GM21737 (cell line): ENCODE data around the gene WNT5B.

ENCODE experiments used
- ATAC-seq: cut with Tn5 transposase; IDR thresholded peaks from one replicate; pipeline ENCODE4 v1.9.1; 2021; ENCODE audit warnings: mild to moderate bottlenecking, moderate library complexity; ENCODE audit not compliant: unreplicated experiment

The WNT5B gene

DNA sequence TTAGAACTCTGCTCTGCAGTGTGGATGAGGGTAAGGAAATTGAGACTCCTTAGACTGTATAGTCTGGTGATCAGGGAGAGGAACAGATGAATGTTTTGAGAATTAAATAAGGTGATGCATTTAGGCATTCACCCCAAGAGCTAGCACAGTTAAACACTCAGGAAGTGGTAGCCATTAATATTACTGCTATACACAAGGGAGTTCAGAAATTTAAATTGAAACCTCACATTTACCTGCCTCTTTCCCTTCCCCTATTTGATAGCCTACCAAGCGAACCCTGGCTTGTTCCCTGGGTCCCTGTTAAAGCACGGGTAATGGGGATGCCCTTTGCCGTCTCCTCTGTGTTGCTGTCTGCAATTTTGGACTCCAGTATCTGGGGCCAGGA is 18.2 kb downstream of the WNT5B start:
- no peak for ATAC-seq

DNA sequence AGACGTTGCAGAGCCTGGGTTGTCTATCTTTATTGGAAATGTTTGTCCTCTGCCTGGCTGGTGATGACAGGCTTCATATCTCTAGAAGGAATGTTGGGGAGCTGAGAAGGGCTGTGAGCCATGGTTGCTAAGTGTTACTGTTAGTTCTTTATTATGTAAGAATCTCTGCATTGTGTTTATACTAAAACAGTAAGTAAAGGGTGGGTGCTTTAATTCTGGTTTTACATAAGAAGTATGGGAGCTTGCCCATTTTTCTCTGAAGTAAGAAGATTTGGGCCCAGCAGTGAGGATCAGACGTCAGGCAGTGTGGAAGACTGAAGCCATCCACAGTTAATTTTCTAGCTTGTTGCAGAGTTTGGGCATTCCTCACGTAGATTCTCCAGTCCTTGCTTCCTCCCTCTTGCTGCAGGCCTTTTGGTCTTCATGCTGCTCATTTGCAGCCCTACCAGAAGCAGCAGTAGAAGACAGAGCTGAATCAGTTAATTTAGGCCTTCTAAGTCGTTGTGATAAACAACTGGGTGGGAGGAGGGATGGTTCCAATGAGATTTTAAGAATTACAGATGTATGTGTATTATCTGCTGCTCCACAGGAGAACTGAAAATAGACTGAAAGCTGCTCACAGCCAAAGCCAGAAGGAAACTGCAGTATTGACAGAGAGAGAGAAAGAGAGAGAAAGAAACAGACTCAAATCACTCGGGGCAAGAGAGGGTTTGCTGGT is 21.4 kb downstream of the WNT5B start:
- no peak for ATAC-seq

DNA sequence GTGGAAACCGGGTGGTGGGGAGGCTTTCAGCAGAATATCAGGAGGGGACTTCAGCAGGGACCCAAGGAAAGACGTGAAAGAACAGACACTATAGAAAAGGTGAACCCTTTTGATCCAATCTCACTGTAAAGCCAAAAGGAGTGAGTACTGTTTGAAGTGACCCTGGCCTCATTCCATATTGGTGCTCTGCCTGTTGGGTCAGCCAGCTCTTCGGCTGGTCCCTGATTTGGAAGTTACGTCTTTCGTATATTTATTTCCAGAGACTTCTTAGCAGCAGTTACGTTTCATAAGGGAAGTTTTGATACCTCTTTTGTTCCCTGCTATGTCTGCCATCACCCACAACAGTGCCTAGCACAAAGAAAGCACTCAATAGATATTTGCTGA is 21.9 kb downstream of the WNT5B start:
- ATAC-seq: no peak

DNA sequence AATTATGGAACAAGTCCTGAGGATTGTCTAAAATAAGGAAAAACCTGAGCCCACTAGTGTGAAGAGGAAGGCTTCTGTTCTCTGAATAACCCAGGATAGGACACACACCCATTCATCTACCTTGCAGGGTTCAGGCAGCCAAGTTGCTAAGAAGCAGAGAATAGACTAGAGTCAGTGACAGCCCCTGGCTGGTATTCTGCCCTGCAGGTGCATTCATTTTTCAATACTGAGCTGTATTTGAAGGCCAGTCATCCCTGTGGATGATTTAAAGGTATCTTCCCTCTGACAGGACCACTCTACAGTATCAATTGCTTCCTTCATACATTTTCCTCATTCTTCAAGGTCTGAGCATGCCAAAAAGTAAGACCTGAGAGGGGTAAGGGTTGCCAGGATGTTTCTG is 22.9 kb downstream of the WNT5B start:
- ATAC-seq: no peak

DNA sequence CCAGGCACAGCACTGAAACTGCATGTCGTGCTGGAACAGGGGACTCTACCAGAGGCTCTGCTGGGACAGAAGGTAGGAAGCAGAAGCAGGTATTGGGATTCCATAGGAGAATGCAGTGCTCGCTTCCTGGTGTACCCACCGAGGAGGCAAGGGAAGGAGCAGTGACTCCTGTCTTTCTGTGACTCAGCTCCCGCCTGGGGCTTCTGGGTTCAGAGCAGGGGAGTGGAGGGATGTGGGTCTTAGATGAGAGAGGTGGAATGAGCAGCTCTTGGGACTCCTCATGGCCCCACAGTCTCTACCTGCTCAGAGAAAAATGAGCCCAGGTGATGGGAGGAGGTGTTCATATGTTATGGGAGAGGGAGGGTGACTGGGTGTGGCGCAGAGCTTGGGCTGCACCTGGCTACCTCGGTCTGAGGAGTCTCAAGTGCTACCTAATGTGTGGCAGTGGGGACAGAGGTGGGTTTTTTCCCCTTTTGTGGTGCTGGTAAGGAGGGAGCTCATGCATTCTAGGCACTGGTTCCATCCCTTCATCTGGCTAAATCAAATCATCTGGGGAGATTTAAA is 26.3 kb downstream of the WNT5B start:
- no peak for ATAC-seq

DNA sequence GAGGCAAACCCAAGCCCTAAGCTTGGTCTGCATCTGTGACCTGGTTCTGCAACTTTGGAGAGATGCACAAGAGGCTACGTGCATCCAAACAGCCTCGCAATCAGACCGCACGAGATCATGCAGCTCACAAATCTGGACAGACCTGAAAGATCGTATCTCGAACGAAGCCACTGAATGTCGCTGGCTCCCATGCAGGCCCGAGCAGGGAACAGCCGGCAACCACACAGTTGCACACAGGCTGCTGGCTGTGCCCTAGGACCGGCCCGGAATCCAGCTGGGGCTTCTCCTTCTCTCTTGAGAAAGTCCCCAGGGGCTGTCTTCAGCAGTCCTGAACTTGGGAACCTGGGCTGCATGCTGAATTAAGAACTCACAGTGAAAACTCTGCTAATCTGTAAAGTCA is 27.9 kb downstream of the WNT5B start:
- no peak for ATAC-seq

DNA sequence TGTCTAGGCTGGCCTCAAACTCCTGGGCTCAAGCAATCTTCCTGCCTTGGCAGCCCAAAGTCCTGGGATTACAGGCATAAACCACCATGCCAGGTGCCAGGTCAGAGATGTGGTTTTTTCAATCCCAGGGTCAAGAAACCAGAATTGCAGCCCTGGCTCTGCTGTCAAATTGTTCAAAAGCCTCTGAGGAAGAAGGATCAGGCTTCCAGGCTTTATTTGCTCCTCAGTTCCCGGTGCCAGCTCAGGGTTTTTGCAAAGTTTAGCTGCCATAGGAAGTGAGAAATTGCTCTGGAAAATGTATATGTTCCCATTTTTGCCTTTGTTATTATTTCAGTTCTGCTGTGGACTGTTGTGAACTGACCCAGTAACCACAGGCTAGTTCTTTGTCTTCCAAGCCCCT is 28.7 kb downstream of the WNT5B start:
- no peak for ATAC-seq

DNA sequence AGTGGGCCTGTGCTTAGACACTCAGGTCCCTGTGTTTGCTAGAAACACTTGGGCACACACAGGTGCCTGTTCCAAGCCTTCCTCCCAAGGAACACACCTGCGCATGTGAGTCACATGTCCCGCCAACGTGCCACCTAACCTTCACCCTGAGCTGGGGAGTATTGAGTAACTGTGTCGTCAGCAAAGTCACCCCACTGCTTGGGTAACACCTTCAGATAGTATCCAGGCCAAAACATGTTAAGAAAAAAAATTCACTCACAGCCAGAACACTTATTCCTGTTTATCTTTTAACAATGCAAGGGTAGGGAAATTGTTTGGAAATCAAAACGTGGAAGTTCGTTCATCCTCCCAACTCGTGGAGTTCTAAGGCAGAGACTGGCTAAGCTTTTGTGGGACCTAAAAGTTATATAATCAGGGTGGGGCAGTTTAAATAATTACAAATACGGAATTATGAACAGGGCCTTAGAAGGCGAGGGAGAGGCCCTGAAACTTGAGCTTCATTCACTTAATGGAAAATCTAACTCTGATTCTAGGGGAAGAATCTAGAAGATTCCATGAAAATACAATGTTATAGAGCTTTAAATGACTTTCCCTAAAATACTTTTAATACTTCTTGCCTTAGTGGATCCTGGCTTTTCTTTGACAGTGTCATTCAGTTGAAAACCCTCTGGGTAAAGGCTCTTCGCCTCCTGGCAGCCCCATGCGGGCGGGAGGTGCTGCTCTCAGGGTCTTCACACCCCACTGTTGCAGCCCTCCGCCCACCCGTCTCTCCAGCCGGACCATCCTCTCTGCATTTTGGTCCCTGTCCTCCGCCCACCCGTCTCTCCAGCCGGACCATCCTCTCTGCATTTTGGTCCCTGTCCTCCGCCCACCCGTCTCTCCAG is 31.5 kb downstream of the WNT5B start:
- ATAC-seq: no peak

DNA sequence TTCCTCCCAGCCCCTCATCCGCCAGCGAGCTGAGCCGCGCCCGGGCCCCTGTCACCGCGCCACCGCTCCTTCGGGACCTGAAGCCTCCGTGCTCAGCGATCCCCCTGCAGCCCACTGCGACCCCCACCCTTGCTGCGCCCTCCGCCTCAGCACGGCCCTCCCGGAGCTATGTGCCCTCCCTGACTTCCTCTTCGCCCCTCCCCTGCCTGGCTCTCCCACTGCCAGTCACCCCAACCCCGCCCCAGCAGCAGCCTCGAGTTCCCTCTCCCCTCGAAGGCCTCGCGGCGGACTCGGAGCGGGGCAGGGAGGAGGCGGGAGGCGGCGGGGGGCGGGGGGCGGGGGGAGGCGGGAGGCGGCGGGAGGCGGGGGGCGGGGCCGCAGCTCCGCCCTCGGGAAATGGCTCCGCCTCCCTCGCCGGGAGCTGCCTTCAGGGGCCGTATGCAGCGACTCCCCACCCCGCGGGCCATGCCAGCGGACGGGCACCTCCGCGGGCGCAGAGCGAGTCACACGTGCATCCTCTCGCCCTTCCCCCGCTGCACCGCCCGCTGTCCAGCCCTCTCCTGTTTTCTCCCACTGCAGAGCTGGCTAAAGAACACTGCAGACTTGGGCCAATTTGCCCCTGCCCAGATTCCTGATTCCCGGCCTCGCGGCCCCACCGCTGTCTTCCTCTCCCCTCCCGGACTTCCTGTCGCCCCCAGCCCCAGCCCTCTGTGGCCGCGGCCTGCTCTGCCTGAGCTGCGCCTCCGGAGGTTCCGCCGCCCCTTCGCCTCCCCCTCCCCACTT is 32.7 kb downstream of the WNT5B start:
- peak; percentile 58 for ATAC-seq

DNA sequence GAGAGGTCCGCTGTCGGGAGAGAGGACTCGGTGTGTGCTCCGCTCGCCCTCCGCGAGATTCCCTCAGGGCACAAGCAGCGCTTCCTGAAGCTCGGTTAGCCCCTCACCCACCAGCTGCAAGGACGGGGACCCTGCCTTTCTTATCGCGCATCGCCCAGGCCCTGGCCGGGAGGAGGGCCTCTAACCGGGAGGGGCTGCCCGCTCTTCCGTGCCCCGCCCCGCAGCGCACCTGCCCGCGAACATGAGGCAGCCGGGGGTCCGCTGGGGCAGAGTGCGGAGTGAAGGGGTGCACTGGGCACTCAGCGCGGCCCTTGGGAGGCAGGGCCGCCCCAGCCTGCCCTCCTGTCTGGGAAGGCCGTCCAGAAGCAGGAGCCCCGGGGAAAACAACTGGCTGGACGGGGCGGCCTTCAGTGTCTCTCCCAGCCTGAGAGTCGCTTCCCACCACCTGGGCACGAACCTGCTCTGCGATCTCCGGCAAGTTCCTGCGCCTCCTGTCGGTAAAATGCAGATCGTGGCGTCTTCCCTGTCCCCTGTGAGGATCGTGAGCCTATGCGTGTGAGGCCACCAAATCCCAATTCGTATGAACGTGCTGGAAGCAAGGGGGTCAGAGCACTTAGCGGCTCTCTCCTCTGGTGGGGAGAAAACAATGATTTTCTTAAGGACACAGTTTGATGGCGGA is 33.9 kb downstream of the WNT5B start:
- ATAC-seq: no peak

DNA sequence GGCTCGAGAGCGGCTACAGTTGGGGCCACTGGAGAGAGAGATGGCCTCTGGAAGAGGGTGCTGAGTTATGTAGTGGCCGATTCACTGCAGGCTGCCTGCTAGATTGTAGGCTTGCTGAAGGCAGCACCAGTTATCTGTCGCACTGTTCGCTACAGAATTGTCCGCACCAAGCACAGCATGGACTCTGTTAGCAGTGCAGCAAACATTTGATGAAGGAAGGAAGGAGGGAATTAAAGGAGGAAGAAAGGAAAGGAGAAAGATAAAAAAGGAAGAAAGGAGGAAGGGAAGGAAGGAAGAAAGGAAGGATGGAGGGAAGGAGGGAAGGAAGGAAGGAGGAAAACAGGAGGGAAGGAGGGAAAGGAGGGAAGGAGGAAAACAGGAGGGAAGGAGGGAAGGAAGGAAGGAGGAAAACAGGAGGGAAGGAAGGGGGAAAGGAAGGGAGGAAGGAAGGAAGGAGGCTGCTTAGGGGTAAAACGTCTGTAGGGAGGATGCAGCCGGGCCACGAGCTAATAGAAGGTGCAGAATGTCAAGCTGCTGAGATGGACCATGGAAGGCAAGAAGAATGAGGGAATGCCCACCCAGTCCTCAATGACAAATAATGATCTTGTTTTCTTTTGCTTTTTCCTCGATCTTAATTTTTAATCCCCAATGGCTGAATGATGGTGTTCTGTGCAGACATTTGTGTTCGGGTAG is 34.6 kb downstream of the WNT5B start:
- no peak for ATAC-seq

DNA sequence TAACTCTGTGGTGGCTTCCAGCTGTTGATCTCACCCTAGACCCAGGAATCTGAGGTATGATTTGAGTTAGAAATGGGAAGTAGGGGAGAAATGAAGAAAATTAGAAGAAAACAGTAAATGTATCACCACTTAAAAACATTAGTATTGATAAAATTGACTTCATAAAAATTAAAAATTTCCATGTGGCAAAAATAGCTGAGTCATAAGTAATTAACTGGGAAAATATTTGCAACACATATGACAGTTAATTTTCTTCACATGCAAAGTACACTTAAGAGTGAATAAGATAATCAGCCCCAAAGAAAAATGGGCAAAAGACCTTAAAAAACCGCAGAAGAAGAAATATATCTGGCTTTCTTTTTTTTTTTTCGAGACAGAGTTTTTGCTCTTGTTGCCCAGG is 36.3 kb downstream of the WNT5B start:
- ATAC-seq: no peak

DNA sequence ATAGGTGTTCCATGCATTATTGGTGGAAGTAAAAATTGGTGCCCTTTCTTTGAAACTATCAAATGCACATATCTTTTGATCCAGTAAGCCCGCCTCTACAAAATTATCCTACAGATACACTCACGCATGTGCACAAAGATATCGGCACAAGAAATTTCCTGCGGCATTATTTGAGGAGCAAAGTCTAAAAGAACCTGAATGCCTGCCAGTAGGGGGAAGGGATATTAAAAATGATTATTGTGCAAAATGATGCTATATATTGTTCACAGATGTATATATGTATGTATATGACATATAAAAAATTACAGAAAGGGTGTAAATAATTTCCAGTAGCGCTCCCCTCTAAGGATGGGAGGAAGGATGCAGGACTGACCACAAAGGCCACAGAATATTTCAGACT is 37.2 kb downstream of the WNT5B start:
- ATAC-seq: no peak

DNA sequence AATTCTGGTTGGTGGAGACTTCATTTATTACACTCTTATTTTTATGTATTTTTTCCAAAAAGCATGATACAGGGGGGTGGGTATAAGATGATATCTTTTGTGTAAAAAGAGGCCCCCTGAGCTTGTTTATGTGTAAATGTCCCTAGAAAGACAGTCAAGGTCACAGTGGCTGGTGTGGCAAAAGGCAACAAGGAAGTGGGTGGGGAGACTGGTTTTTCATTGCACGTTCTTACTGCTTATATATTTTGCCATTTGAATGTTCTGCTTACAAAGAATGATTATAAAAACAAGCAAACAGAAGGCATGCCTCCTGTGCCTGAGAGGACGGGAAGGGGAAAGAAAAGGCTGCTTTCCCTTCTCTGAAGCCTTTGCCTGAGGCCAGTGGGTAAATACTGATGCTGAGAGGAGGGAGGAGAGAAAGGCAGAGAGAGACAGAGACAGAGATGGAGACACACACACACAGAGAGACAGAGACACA is 37.7 kb downstream of the WNT5B start:
- no peak for ATAC-seq

DNA sequence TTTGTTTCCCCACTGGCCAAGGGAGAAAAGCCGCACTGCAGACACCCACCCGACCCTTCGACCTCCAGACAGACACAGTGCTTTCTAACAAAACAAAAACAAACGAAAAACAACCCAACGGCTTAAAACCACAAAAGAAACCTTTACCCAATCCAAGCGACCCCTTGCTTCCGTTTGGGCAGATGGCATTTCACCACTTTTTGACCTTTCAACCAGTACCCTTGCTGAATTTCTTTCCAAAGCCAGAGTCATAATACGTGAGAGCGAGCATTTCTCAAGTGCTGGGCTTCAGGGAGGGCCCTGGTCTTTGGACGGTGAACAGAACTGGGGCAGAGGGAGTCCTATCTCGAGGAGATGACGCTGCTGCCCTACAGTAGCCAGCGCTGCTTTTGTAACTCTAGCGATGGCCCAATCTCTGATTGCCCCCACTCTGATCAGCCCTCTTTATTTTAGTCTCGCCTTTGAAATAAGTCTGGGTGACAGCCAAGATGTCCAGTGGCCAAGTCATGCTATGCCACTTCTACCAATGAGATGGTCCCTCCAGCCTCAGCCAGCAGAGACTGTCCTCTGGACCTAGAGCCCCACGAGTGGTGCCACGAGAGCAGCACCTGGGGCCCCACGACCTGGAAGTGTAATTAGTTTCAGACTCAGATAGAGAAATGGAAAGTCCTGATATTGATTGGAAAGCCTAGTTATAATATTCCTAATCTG is 40.0 kb downstream of the WNT5B start:
- no peak for ATAC-seq

DNA sequence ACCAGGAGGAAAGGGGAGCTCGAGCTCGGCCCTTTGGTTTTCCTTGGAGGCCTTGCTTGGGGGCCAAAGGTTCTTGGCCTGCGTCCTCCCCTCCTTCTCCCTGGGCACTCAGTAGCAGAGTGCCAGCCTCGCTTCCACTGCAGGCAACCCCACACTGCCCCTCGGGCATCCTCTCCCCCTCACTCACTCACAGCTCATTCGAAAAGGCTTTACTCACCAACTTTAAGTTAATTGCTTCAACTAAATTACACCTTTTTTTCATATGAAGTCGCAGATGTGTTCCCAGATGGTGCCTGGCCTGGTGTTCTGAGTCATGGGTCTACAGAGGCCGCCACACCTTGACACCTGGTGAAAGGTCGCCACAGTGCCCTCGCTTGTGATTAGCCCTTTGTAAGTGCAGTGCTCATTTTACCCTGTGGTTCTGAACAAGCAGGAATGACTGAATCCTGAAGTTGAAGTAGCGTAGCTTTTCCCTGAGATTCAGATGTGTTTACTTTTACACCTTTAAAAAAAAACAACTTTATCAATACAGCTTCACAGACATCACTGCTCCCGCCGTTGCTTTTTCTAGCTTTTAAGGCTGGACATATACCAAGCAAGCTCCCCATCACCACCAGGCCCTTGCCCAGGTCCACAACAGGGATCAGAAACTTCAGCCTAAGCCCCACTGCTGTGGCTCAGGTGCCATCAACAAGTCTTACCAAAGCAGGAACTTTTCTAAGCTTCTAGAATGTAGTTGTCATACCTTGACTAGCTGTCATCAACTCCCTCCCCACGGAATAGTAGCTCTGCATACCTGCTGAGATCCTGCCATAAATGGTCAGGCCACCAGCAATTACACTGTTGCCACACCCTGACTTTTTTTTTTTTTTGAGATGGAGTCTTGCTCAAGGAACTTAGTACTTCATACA is 41.6 kb downstream of the WNT5B start:
- no peak for ATAC-seq

DNA sequence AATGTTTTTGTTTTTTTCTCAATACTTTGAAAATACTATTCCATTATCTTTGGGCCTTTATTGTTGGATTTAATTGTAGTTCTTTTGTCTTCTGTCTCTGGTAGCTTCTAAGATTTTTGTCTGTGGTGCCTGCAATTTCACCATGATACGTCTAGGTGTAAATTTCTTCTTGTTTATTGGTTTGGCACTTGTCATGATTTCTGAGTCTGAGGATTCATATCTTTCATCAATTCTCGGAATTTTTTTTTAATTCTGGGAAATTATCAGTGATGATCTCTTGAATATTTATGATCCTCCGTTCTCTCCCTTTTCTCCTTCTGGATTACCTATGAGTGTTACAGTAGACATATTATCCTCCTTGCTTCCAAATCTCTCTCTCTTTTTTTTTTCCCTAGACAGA is 47.0 kb downstream of the WNT5B start:
- no peak for ATAC-seq

DNA sequence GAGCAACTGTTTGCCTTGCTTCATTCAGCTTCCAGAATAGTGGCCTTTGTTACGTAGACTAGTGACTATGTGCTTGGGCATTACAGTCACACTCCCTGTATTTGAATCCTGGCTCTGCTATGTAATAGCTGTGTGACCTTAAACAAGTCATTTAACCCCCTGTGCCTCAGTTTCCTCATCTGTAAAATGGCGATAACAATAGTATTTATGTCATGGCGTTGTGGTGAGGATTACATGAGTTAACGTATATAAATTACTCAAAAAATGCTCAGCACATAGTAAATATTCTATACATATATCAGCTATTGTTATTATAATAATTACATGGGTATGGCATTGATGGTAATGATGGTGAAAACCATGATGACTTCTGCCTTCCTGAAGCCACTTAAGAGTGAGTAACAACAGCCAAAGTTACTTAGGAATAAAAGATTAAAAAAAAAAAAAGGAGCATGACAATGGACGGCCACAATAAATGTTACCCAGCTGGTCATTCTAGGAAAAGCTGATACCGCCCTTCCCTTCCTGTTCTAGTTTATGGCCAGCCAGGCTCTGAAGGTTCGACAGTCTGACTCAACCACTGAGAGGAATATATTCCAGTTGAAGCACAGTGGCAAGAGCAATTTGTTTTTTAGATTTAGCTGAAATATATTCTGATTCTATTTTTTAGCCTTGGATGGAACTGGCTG is 51.9 kb downstream of the WNT5B start:
- no peak for ATAC-seq
